Measurements from ENCODE around the gene SLC48A1. TPM values are rescaled to one million over a fixed set of nuclear protein-coding genes. Genes with fewer than 3 reads are reported as not detected.

Gene SLC48A1
- total RNA-seq, 2 donors from 2014 or later, result 18.1 to 18.9 TPM

GRCh38 chr12:47783821-47784819 is 11.1 kb downstream of the SLC48A1 start:
- no peak for DNase-seq
- ATAC-seq, result no peak
- intact Hi-C loops (cut with DNase I, micrococcal nuclease), result no loop called here

DNA sequence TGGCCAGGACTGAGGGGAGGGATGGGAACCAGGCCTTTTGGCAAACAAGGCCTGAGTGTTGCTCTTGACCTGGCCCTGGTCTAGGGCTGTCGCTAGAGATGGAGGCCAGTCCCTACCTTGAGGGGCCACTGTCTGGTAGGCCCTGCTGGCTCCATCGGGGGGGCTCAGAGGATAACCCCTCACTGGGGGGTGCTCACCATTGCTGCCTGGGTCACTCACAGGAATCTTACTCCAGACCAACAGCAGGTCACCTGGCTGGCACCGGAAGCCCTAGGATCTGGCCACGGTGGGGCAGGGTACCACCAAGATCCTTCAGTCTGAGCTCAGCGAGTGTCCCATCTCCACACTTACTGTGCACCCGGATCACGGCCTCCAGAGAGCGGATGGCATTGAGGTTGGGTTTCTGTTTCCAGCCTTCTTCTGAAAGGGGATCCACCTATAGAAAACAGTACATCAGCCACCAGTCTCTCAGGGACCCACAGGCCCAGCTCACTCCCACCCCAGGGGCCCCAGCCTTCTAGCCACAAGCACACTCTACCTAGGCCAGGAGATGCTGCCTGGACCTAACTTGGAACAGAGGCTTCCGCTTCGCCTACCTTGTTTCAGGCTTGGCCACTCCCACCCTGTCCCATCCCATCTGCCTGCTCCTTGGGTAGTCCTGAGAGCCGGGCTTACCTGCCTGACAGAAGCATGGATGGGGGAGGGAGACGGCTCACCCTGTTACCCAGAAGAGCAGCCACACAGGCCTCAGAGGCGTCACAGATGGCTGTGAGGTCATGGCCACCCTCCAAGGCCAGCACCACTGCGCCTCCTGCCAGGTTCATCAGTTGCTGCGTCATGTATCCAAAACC is 12.2 kb downstream of the SLC48A1 start:
- no peak for DNase-seq
- intact Hi-C loops (cut with DNase I, micrococcal nuclease), result no loop called here
- ATAC-seq, result no peak

- ATAC-seq (no peak), DNase-seq (no peak)
- intact Hi-C loops (cut with DNase I, micrococcal nuclease), result no loop called here
Observed at GRCh38 chr12:47785887-47786661, 13.0 kb downstream of the SLC48A1 start.

DNA sequence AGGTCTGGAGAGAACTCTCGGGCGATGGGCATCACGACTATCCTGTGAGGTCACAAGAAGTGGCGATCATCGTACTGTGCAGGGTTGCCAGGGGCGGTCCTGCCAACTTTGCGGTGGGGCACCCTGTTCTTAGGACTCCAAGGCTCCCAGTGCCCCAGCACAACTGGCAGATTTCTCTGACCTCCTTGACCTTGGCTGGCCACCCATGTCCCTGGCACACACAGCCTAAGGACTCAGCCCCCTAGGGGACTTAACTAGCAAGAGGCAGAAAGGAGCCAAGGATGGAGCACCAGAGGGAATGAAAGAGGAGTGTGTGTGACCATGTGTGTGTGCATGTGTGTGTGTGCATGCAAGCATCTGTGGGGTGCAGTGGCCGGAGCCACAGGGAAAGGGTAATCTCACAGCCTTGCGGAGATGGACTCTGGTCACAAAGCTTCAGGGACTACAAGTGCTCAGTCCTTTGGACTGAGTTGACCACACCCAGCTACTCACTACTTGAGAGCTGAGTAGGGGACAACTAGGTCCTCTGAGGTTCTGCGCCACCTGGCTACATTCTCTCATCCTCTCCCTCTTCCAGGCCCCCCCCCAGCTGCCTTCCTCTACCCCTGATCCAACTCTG is 13.7 kb downstream of the SLC48A1 start:
- ATAC-seq (peak; percentile 10), DNase-seq (no peak)
- intact Hi-C loops (cut with DNase I, micrococcal nuclease), result no loop called here

- no peak for DNase-seq
- ATAC-seq, result no peak
- intact Hi-C loops (cut with DNase I, micrococcal nuclease), result no loop called here
Observed at GRCh38 chr12:47787596-47788319, 14.7 kb downstream of the SLC48A1 start.

GRCh38 chr12:47789141-47789540 is 16.1 kb downstream of the SLC48A1 start:
- intact Hi-C loops (cut with DNase I, micrococcal nuclease), result no loop called here
- DNase-seq, result no peak
- ATAC-seq, result no peak

GRCh38 chr12:47789712-47790489 is 16.9 kb downstream of the SLC48A1 start:
- DNase-seq (no peak), ATAC-seq (no peak)
- intact Hi-C loops (cut with DNase I, micrococcal nuclease), result no loop called here

- DNase-seq (no peak), ATAC-seq (no peak)
- intact Hi-C loops (cut with DNase I, micrococcal nuclease), result no loop called here
Observed at GRCh38 chr12:47790676-47791350, 17.8 kb downstream of the SLC48A1 start.

DNA sequence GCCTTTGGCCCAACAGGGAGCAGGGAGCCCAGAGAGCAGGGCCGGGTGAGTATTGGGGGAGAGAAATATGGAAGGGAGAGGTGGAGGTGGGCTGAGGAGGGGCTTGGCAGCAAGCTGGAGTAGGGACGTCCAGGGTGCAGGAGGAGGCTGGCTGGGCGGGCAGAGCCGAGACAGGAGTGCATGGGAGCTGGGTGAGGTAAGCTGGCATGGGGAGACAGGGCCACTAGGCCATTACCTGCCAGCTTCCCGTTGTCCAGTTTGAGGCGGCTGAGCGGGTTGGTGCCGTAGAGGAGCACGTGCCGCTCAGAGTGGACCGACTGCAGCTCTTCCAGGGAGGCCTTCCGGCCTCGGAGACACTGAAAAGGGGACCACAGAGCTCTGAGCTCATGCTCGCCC is 18.3 kb downstream of the SLC48A1 start:
- intact Hi-C loops (cut with DNase I, micrococcal nuclease), result no loop called here
- no peak for ATAC-seq

GRCh38 chr12:47791874-47792273 is 18.8 kb downstream of the SLC48A1 start:
- no peak for DNase-seq
- no peak for ATAC-seq
- intact Hi-C loops (cut with DNase I, micrococcal nuclease), result no loop called here

More for the DNA sequence above, 18.3 kb downstream of the SLC48A1 start:
- DNase-seq, result no peak

DNA sequence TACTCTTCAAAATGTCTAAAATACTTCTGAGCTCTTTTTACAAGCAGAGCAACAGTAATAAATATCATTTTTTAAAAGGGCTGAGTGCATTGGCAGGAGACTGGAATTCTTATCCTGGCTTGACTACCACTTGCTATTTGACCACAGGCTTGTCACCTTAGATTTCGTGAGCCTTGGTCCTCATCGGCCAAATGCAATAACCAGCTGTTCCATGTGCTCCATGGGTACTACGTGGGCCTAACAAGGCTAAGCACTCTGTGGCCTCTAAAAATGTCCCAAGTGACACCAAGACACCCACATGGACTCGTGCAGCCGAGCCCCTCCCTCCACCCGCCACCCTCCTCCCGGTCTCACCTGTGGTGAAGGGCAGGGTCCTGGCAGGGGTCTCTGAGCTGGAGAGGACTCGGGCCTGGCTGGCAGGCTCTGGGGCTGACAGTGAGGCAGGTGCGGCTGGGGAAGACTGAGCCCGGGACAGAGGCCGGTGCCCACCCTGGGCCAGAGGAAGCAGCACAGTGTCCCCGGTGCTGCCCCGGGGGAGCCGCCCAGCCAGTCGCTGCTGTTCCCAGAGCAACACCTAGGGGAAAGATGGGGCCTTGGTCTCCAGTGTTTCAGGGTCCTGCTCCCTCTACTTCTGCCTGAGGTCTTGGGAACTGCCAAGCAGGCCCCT is 20.1 kb downstream of the SLC48A1 start:
- intact Hi-C loops (cut with DNase I, micrococcal nuclease), result no loop called here
- DNase-seq, result no peak
- no peak for ATAC-seq

GRCh38 chr12:47794679-47795078 is 21.6 kb downstream of the SLC48A1 start:
- ATAC-seq (no peak), DNase-seq (no peak)
- intact Hi-C loops (cut with DNase I, micrococcal nuclease), result loop anchor here in 1 of 2 donors (5.0 kb wide), 1 partner anchor 43 kb away; no protein-coding TSS in a partner anchor

GRCh38 chr12:47795121-47795813 is 22.2 kb downstream of the SLC48A1 start:
- no peak for ATAC-seq
- DNase-seq, result no peak
- intact Hi-C loops (cut with DNase I, micrococcal nuclease), result loop anchor here in 1 of 2 donors (5.0 kb wide), 1 partner anchor 42 kb away; no protein-coding TSS in a partner anchor

DNA sequence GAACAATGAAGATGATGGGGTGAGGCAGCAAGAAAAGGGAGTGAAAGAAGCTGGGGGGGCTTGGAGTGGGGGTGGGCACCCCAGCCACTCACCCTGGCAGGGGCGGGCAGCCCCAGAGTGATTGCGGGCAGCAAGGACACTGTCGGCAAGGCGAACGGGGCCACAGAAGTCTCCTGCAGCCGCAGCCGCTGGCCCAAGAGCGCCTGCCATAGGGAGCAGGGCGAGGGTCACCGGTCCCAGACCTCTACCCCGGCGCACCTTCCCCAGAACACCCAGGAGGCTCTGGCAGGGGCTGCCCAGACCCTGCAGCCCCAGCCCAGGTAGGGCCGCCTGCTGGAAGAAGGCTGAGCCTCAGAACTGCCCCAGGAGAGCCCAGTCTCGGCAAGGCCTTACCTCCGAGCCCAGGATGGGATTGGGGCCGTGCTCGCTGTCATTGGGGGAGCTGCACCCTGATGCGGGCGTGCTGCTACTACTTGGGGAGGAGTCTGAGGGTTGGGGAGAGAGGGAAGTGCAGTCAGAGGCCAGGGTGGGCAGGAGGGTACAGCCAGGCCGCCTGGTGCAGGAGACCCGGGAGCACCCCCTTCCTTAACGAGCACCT is 22.9 kb downstream of the SLC48A1 start:
- intact Hi-C loops (cut with DNase I, micrococcal nuclease), result loop anchor here in 1 of 2 donors (5.0 kb wide), 1 partner anchor 41 kb away; no protein-coding TSS in a partner anchor
- no peak for DNase-seq
- ATAC-seq, result no peak

- ATAC-seq, result peak; percentile 66
- intact Hi-C loops (cut with DNase I, micrococcal nuclease), result loop anchor here in 1 of 2 donors (5.0 kb wide), 1 partner anchor 40 kb away; no protein-coding TSS in a partner anchor
- peak in 1 of 2 donors; percentile 56 for DNase-seq
Observed at GRCh38 chr12:47797441-47797840, 24.4 kb downstream of the SLC48A1 start.

Measured in left colon (tissue), 2 donors.